Measurements from ENCODE around the gene UPF2.

GRCh38 chr10:12056748-12057147 lies 14.1 kb upstream of the UPF2 start:
- TF ChIP-seq, protein P1, sequence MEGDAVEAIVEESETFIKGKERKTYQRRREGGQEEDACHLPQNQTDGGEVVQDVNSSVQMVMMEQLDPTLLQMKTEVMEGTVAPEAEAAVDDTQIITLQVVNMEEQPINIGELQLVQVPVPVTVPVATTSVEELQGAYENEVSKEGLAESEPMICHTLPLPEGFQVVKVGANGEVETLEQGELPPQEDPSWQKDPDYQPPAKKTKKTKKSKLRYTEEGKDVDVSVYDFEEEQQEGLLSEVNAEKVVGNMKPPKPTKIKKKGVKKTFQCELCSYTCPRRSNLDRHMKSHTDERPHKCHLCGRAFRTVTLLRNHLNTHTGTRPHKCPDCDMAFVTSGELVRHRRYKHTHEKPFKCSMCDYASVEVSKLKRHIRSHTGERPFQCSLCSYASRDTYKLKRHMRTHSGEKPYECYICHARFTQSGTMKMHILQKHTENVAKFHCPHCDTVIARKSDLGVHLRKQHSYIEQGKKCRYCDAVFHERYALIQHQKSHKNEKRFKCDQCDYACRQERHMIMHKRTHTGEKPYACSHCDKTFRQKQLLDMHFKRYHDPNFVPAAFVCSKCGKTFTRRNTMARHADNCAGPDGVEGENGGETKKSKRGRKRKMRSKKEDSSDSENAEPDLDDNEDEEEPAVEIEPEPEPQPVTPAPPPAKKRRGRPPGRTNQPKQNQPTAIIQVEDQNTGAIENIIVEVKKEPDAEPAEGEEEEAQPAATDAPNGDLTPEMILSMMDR (IDR thresholded peaks at IDR 0.05): no peak
- TF ChIP-seq POLR2A (IDR thresholded peaks at IDR 0.05): no peak
